ENCODE measurements around the gene FTCD. TPM values are rescaled to one million over a fixed set of nuclear protein-coding genes. Genes with fewer than 3 reads are reported as not detected.
"Not testable (repeated sequence)": the region's sequence is repeated elsewhere in the genome, so short reads cannot be mapped to it uniquely, and the experiment has no call there.

Gene FTCD
- total RNA-seq, 6 donors from 2014 or later, result 0.69 to 0.98 TPM; not detected in 4

GRCh38 chr21:46172863-46173528 is 17.6 kb upstream of the FTCD start:
- Histone ChIP-seq H3K27me3 (no peaks in the 10 kb centered on the region), H3K36me3 (no peaks in the 10 kb centered on the region), H3K4me3 (no peak overlapping the region), H3K4me1 (no peaks in the 10 kb centered on the region), H3K27ac (no peak overlapping the region), H3K9me3 (peaks cover 0 to 5% (median 2%) of the 10 kb centered on the region in 4 donors)
- TF ChIP-seq EP300 (IDR thresholded peaks at IDR 0.05) (no peak), POLR2A (IDR thresholded peaks at IDR 0.05) (no peak), CTCF (IDR thresholded peaks at IDR 0.05) (no peak)
- 88 to 93% methylated on average over 2 to 6 of the region's 6 CpGs for WGBS, 2 donors
- no peak for ATAC-seq (ENCODE audit: low FRiP score in 2 of 2)
- DNase-seq, result peak in 1 of 2 donors; percentile 45

- Histone ChIP-seq H3K36me3 (no peaks in the 10 kb centered on the region), H3K4me1 (no peaks in the 10 kb centered on the region), H3K27me3 (no peaks in the 10 kb centered on the region), H3K4me3 (no peak overlapping the region), H3K27ac (no peak overlapping the region), H3K9me3 (peaks cover 0 to 5% (median 2%) of the 10 kb centered on the region in 4 donors)
- WGBS, 2 donors, result 88 to 89% methylated on average over 19 to 20 of the region's 21 CpGs
- no peak for TF ChIP-seq CTCF (IDR thresholded peaks at IDR 0.05)
- no peak for TF ChIP-seq POLR2A (IDR thresholded peaks at IDR 0.05)
- TF ChIP-seq POLR2AphosphoS5 (IDR thresholded peaks at IDR 0.05), result no peak
- no peak for TF ChIP-seq EP300 (IDR thresholded peaks at IDR 0.05)
- ATAC-seq (ENCODE audit: low FRiP score in 2 of 2) (peak in 1 of 2 donors; percentile 46), DNase-seq (no peak)
Observed at GRCh38 chr21:46171996-46172862, 16.9 kb upstream of the FTCD start.

GRCh38 chr21:46171585-46171984 is 16.2 kb upstream of the FTCD start:
- TF ChIP-seq CTCF (IDR thresholded peaks at IDR 0.05) (no peak), POLR2A (IDR thresholded peaks at IDR 0.05) (no peak), POLR2AphosphoS5 (IDR thresholded peaks at IDR 0.05) (no peak), EP300 (IDR thresholded peaks at IDR 0.05) (no peak)
- WGBS, 2 donors, result 57 to 71% methylated on average over 2 of the region's 2 CpGs
- no peak overlapping the region for H3K27ac ChIP-seq
- DNase-seq, result no peak
- H3K4me1 ChIP-seq, result no peaks in the 10 kb centered on the region
- H3K27me3 ChIP-seq, result no peaks in the 10 kb centered on the region
- H3K9me3 ChIP-seq, result peaks cover 0 to 4% (median 0%) of the 10 kb centered on the region in 4 donors
- no peak for ATAC-seq (ENCODE audit: low FRiP score in 2 of 2)
- H3K4me3 ChIP-seq, result no peak overlapping the region
- H3K36me3 ChIP-seq, result no peaks in the 10 kb centered on the region

DNA sequence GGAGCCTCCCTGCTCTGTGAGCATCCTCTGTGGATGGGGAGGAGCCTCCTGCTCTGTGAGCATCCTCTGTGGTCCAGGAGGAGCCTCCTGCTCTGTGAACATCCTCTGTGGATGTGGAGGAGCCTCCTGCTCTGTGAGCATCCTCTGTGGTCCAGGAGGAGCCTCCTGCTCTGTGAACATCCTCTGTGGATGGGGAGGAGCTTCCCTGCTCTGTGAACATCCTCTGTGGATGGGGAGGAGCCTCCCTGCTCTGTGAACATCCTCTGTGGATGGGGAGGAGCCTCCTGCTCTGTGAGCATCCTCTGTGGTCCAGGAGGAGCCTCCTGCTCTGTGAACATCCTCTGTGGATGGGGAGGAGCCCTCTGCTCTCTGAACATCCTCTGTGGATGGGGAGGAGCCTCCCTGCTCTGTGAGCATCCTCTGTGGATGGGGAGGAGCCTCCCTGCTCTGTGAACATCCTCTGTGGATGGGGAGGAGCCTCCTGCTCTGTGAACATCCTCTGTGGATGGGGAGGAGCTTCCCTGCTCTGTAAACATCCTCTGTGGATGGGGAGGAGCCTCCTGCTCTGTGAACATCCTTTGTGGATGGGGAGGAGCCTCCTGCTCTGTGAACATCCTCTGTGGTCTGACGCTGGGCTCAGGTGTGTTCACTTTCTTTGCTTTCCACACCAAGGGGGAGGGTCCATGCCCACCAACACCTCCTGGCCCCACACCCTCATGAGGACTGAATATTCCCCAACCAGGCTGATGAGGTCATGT is 15.2 kb upstream of the FTCD start:
- not testable (repeated sequence) for H3K9me3 ChIP-seq; H3K4me3 ChIP-seq; H3K27me3 ChIP-seq; H3K36me3 ChIP-seq; H3K27ac ChIP-seq; H3K4me1 ChIP-seq; DNase-seq; ATAC-seq (ENCODE audit: low FRiP score in 2 of 2)
- WGBS, 2 donors, result 36 to 64% methylated on average over 1 of the region's 1 CpG
